ENCODE data around the gene NUDT8.

NUDT8 gene

DNA sequence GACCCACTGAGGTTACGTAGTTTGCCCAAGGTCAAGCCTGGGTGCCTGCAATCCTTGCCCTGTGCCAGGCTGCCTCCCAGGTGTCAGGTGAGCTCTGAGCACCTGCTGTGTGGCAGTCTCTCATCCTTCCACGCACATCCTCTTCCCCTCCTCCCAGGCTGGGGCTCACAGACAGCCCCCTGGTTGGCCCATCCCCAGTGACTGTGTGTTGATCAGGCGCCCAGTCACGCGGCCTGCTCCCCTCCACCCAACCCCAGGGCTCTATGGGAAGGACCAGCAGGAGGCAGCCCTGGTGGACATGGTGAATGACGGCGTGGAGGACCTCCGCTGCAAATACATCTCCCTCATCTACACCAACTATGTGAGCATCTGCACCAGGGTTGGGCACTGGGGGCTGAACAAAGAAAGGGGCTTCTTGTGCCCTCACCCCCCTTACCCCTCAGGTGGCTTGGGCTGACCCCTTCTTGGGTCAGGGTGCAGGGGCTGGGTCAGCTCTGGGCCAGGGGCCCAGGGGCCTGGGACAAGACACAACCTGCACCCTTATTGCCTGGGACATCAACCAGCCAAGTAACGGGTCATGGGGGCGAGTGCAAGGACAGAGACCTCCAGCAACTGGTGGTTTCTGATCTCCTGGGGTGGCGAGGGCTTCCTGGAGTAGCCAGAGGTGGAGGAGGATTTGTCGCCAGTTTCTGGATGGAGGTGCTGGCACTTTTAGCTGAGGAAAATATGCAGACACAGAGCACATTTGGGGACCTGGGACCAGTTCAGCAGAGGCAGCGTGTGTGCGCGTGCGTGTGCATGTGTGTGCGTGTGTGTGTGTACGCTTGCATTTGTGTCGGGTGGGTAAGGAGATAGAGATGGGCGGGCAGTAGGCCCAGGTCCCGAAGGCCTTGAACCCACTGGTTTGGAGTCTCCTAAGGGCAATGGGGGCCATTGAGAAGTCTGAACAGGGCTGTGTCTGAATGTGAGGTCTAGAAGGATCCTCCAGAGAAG is 44.6 kb downstream of the NUDT8 start:
- DNase-seq: no peak

DNA sequence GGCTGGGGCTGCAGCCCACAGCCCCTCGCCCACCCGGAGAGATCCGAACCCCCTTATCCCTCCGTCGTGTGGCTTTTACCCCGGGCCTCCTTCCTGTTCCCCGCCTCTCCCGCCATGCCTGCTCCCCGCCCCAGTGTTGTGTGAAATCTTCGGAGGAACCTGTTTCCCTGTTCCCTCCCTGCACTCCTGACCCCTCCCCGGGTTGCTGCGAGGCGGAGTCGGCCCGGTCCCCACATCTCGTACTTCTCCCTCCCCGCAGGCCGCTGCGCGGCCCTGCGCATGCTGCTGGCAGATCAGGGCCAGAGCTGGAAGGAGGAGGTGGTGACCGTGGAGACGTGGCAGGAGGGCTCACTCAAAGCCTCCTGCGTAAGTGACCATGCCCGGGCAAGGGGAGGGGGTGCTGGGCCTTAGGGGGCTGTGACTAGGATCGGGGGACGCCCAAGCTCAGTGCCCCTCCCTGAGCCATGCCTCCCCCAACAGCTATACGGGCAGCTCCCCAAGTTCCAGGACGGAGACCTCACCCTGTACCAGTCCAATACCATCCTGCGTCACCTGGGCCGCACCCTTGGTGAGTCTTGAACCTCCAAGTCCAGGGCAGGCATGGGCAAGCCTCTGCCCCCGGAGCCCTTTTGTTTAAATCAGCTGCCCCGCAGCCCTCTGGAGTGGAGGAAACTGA is 45.4 kb downstream of the NUDT8 start:
- DNase-seq: no peak

DNA sequence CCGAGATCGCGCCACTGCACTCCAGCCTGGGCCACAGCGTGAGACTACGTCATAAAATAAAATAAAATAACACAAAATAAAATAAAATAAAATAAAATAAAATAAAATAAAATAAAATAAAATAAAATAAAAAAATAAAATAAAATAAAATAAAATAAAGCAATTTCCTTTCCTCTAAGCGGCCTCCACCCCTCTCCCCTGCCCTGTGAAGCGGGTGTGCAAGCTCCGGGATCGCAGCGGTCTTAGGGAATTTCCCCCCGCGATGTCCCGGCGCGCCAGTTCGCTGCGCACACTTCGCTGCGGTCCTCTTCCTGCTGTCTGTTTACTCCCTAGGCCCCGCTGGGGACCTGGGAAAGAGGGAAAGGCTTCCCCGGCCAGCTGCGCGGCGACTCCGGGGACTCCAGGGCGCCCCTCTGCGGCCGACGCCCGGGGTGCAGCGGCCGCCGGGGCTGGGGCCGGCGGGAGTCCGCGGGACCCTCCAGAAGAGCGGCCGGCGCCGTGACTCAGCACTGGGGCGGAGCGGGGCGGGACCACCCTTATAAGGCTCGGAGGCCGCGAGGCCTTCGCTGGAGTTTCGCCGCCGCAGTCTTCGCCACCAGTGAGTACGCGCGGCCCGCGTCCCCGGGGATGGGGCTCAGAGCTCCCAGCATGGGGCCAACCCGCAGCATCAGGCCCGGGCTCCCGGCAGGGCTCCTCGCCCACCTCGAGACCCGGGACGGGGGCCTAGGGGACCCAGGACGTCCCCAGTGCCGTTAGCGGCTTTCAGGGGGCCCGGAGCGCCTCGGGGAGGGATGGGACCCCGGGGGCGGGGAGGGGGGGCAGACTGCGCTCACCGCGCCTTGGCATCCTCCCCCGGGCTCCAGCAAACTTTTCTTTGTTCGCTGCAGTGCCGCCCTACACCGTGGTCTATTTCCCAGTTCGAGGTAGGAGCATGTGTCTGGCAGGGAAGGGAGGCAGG is 46.2 kb downstream of the NUDT8 start, which contains the start of gene GSTP1:
GSTP1 (plus strand) TSS at position 566 of the 958 bp plus-strand sequence; CDS start at position 598, 32 bp downstream.
- DNase-seq: no peak

GRCh38 chr11:67582011-67582410 is 47.7 kb downstream of the NUDT8 start:
- DNase-seq: no peak

DNA sequence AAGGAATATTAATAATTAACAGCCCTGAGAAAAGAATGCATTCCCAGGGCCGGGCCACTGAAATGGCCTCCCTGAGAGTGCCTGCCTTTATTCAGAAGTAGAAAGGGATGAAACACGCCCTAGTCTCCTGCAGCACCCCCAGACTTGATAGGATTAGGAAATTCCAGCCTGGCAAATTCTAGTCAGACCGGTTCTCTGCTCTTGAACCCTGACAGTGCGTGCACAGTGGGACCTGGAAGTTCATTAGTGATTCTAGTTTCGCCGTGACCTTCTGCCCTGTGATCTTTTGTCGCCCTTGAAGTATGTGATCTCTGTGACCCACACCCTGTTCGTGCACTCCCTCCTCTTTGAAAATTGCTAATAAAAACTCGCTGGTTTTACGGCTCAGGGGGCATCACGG is 48.3 kb downstream of the NUDT8 start:
- no peak for DNase-seq

DNA sequence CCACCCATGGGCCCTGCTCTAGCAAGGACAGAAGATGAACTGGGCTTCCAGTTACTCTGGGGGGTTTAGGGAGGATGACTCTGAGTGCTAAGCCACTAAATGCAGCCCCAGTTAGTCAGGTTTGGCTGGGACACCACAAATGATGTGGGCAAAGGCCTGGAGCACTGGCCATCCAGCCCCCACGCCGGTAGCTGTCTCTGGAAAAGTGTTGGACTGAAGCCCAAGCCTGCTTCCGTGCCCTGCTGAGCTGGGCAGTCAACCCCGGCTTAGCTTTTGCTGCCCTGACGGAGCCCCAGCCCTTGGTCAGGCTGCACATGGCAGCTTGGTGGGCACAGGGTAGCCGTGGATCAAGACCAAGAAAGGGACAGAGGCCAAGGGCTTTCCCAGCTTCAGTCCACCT is 51.8 kb downstream of the NUDT8 start:
- no peak for DNase-seq

Data from NCI-H748 treated with DMSO at 0.1 percent for 48 hours (cell line).